H9 (cell line): ENCODE results near the gene DLG2. TPM values are rescaled to one million over a fixed set of nuclear protein-coding genes. Genes with fewer than 3 reads are reported as not detected.

ENCODE experiments used
- DNase-seq: peaks from one replicate; pipeline ENCODE4 v3.0.0-alpha.2; 2017
- H2AFZ ChIP-seq: one replicate; pipeline ENCODE4 v1.6.1; 2013; ENCODE audit warnings: mild to moderate bottlenecking, low read length, control low read depth, moderate library complexity
- H2AK5ac ChIP-seq: 2 replicates; pipeline ENCODE4 v1.6.1; 2013; ENCODE audit warnings: low read length, control low read depth, mixed read lengths; ENCODE audit not compliant: insufficient read length
- H2BK120ac ChIP-seq: one replicate; pipeline ENCODE4 v1.6.1; 2013; ENCODE audit warnings: low read depth, mild to moderate bottlenecking, low read length, control low read depth, inconsistent platforms; ENCODE audit not compliant: poor library complexity, severe bottlenecking
- H2BK12ac ChIP-seq: 2 replicates; pipeline ENCODE4 v1.6.1; 2013; ENCODE audit warnings: low read length, control low read depth, mixed read lengths, low read depth; ENCODE audit not compliant: insufficient read length
- H2BK15ac ChIP-seq: 2 replicates; pipeline ENCODE4 v1.6.1; 2013; ENCODE audit warnings: low read depth, low read length, control low read depth
- H2BK20ac ChIP-seq: one replicate; pipeline ENCODE4 v1.6.1; 2013; ENCODE audit warnings: low read depth, mild to moderate bottlenecking, low read length, control low read depth, inconsistent platforms; ENCODE audit not compliant: poor library complexity, severe bottlenecking
- H2BK5ac ChIP-seq: 2 replicates; pipeline ENCODE4 v1.6.1; 2013; ENCODE audit warnings: low read length, control low read depth, mixed read lengths; ENCODE audit not compliant: insufficient read length
- H3K14ac ChIP-seq: 2 replicates; pipeline ENCODE4 v1.6.1; 2013; ENCODE audit warnings: low read length, control low read depth; ENCODE audit not compliant: insufficient read depth
- H3K18ac ChIP-seq: 2 replicates; pipeline ENCODE4 v1.6.1; 2013; ENCODE audit warnings: low read depth, mild to moderate bottlenecking, mixed read lengths, low read length, control low read depth; ENCODE audit not compliant: insufficient read length
- H3K23ac ChIP-seq: 2 replicates; pipeline ENCODE4 v1.6.1; 2013; ENCODE audit warnings: low read length, control low read depth, mixed read lengths, low read depth; ENCODE audit not compliant: insufficient read length
- H3K23me2 ChIP-seq: 2 replicates; pipeline ENCODE4 v1.6.1; 2013; ENCODE audit warnings: low read depth, mild to moderate bottlenecking, mixed read lengths, low read length, control low read depth; ENCODE audit not compliant: insufficient read length, poor library complexity, severe bottlenecking
- H3K27ac ChIP-seq: 2 replicates; pipeline ENCODE4 v1.5.1; 2013; ENCODE audit warnings: low read length, control low read depth, mixed read lengths, low read depth; ENCODE audit not compliant: insufficient read length
- H3K27me3 ChIP-seq: 2 replicates; pipeline ENCODE4 v1.6.1; 2013; ENCODE audit warnings: low read length, control low read depth, inconsistent platforms; ENCODE audit not compliant: insufficient read depth
- H3K4ac ChIP-seq: 2 replicates; pipeline ENCODE4 v1.6.1; 2013; ENCODE audit warnings: low read depth, mild to moderate bottlenecking, control low read depth, inconsistent platforms, low read length, moderate library complexity
- H3K4me1 ChIP-seq: 2 replicates; pipeline ENCODE4 v1.6.1; 2013; ENCODE audit warnings: low read length, control low read depth, inconsistent platforms; ENCODE audit not compliant: insufficient read depth
- H3K4me2 ChIP-seq: 2 replicates; pipeline ENCODE4 v1.6.1; 2013; ENCODE audit warnings: low read length, control low read depth, mixed read lengths; ENCODE audit not compliant: insufficient read length, insufficient read depth
- H3K56ac ChIP-seq: 2 replicates; pipeline ENCODE4 v1.6.1; 2013; ENCODE audit warnings: low read depth, mild to moderate bottlenecking, mixed read lengths, low read length, control low read depth; ENCODE audit not compliant: insufficient read length
- H3K79me1 ChIP-seq: 2 replicates; pipeline ENCODE4 v1.6.1; 2013; ENCODE audit warnings: low read depth, mild to moderate bottlenecking, moderate library complexity, low read length, control low read depth, inconsistent platforms; ENCODE audit not compliant: insufficient read depth, poor library complexity, severe bottlenecking
- H3K79me2 ChIP-seq: 2 replicates; pipeline ENCODE4 v1.6.1; 2013; ENCODE audit warnings: low read length, control low read depth, inconsistent platforms; ENCODE audit not compliant: insufficient read depth
- H3K9ac ChIP-seq: 2 replicates; pipeline ENCODE4 v1.6.1; 2013; ENCODE audit warnings: low read length, control low read depth, mixed read lengths; ENCODE audit not compliant: insufficient read length; ENCODE audit errors: extremely low read depth
- H3K9me3 ChIP-seq: one replicate; pipeline ENCODE4 v1.6.1; 2013; ENCODE audit warnings: low read depth, low read length, inconsistent platforms; ENCODE audit not compliant: control insufficient read depth
- H3T11ph ChIP-seq: one replicate; pipeline ENCODE4 v1.6.1; 2013; ENCODE audit warnings: mild to moderate bottlenecking, low read length, control low read depth, inconsistent platforms
- H4K20me1 ChIP-seq: one replicate; pipeline ENCODE4 v1.6.1; 2013; ENCODE audit not compliant: control insufficient read depth, insufficient read length, insufficient read depth
- H4K5ac ChIP-seq: 2 replicates; pipeline ENCODE4 v1.6.1; 2013; ENCODE audit warnings: low read depth, mild to moderate bottlenecking, mixed read lengths, low read length, control low read depth; ENCODE audit not compliant: insufficient read length
- H4K8ac ChIP-seq: replicated peaks from 2 replicates; pipeline ENCODE4 v1.6.1; 2013; ENCODE audit warnings: low read length, control low read depth, mixed read lengths, low read depth; ENCODE audit not compliant: insufficient read length
- H4K91ac ChIP-seq: 2 replicates; pipeline ENCODE4 v1.6.1; 2013; ENCODE audit warnings: low read depth, mild to moderate bottlenecking, moderate library complexity, mixed read lengths, low read length, control low read depth; ENCODE audit not compliant: insufficient read length
- H3K27ac Mint-ChIP-seq, 3 experiments: 2 replicates in 2 of 3; 3 replicates in 1 of 3; pipeline ENCODE4 v1.8.0; 2020 to 2021; ENCODE audit warnings: mixed read lengths in 3 of 3, mild to moderate bottlenecking in 1 of 3, moderate library complexity in 1 of 3
- H3K27me3 Mint-ChIP-seq: 2 replicates; pipeline ENCODE4 v1.8.0; 2021; ENCODE audit warnings: low read depth, mild to moderate bottlenecking, moderate library complexity, mixed read lengths
- H3K36me3 Mint-ChIP-seq, 3 experiments: 2 replicates in 2 of 3; 3 replicates in 1 of 3; pipeline ENCODE4 v1.8.0; 2020 to 2021; ENCODE audit warnings: low read depth in 3 of 3, mixed read lengths in 3 of 3; ENCODE audit not compliant: insufficient read depth in 1 of 3
- H3K4me1 Mint-ChIP-seq, 2 experiments: 2 replicates each; pipeline ENCODE4 v1.8.0; 2020; ENCODE audit warnings: mixed read lengths in 2 of 2
- H3K4me3 Mint-ChIP-seq, 2 experiments: 2 replicates in 1 of 2; 3 replicates in 1 of 2; pipeline ENCODE4 v1.8.0; 2020 to 2021; ENCODE audit warnings: mild to moderate bottlenecking in 2 of 2, mixed read lengths in 2 of 2, moderate library complexity in 1 of 2
- H3K9me3 Mint-ChIP-seq, 2 experiments: 2 replicates in 1 of 2; 3 replicates in 1 of 2; pipeline ENCODE4 v1.8.0; 2020; ENCODE audit warnings: mild to moderate bottlenecking in 2 of 2, mixed read lengths in 2 of 2, moderate library complexity in 1 of 2
- CTCF ChIP-seq: fragments of 200-600 bp; sonication (generic); conservative IDR thresholded peaks from 3 replicates; pipeline ENCODE4 v1.8.0; 2021; ENCODE audit warnings: antibody characterized with exemption, mild to moderate bottlenecking
- WGBS: extraction: QIAGEN DNeasy Blood & Tissue Kit; methylation state at CpG from one replicate; pipeline ENCODE4 v1.1.7; 2013; ENCODE audit warnings: missing lambda C conversion rate, low lambda C conversion rate, mixed read lengths; ENCODE audit not compliant: insufficient read length; ENCODE audit errors: extremely low coverage; 5-methylcytosine and 5-hydroxymethylcytosine counted together
- total RNA-seq: library from RNA; stranded (reverse); gene quantifications from 2 replicates; pipeline ENCODE4 v1.2.1, GENCODE V29; 2021

The DLG2 gene
- total RNA-seq, 1 experiment from 2014 or later, result 8.0 TPM

GRCh38 chr11:83568516-83568915 lies 2058.6 kb downstream of the DLG2 start:
- Histone ChIP-seq H3T11ph (no peak overlapping the region), H4K20me1 (no peaks in the 10 kb centered on the region), H3K4ac (no peak overlapping the region), H4K8ac (no peak overlapping the region), H3K14ac (no peak overlapping the region), H2BK120ac (no peak overlapping the region), H3K9ac (no peak overlapping the region), H3K27ac (no peak overlapping the region), H3K79me2 (no peaks in the 10 kb centered on the region), H3K4me2 (no peak overlapping the region), H2AFZ (no peak overlapping the region), H2BK20ac (no peak overlapping the region), H2AK5ac (no peak overlapping the region), H4K5ac (no peak overlapping the region), H4K91ac (no peak overlapping the region), H3K27me3 (no peaks in the 10 kb centered on the region), H3K9me3 (no peaks in the 10 kb centered on the region), H2BK12ac (no peak overlapping the region), H2BK15ac (no peak overlapping the region), H3K23me2 (no peaks in the 10 kb centered on the region), H3K79me1 (no peaks in the 10 kb centered on the region), H3K4me1 (no peaks in the 10 kb centered on the region; the same call in 1 of the 2 replicates), H3K56ac (no peak overlapping the region), H3K23ac (no peak overlapping the region), H3K18ac (no peak overlapping the region), H2BK5ac (no peak overlapping the region)
- Mint-ChIP-seq H3K9me3 (no peaks in the 10 kb centered on the region), H3K27me3 (no peaks in the 10 kb centered on the region), H3K27ac (no peak overlapping the region; a peak in 1 of 7 replicates), H3K4me3 (no peak overlapping the region), H3K36me3 (no peaks in the 10 kb centered on the region), H3K4me1 (peaks cover 12 to 21% of the 10 kb centered on the region in 2 experiments)
- WGBS, result no CpG with 5 or more reads among the region's 2 CpGs
- no peak for DNase-seq
- TF ChIP-seq CTCF, result no peak
